ENCODE data around the gene PBX4. TPM values are rescaled to one million over a fixed set of nuclear protein-coding genes. Genes with fewer than 3 reads are reported as not detected.

PBX4 gene
- total and polyA plus RNA-seq, 2 of the 8 experiments (the other 6 are each of a cell fraction or from before 2014, with no cell fraction given) = 3.4 to 3.8 TPM

DNA sequence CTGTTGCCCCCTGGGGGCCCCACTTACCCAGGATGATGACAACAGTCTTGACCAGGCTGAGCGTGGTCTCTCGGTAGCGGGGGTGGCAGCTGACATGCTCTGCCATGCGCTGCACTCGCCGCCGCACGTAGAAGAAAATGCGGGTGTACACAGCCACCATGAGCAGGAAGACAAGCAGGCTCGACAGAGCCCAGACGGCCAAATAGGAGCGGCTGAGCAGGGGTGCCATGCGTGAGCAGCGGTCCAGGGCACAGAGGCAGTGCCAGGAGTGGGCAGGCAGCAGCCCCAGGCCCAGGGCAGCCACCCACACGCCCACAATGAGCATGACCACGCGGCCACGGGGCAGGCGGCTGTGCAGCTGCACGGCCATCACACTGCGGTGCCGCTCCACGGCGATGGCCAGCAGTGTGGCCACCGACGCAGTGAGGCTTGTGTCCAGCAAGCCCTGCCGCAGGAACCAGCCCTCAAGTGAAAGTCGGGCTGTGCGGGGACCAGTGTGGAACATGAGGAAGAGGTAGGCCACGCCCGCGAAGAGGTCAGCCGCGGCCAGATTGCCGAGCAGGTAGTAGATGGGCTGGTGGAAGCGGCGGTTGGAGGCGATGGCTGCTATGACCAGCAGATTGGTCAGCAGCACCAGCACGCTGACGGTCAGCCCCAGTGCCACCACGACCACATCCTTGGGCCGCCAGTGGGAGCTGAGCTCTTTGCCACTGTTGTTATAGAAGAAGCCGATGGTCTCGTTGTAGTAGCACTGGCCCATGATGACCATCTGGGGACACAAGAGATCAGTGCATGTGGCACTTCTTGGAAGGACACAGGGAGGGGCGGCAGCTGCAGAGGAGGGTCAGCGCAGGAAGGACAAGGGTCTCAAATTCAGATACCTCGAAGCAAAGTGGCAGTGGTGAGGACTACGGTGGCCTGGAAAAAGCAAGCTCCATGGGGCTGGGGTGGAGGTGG is 8.3 kb upstream of the PBX4 start (continued):
- TF ChIP-seq CBX8 (IDR thresholded peaks at IDR 0.05; ENCODE audit: borderline replicate concordance, low read depth, low read length) (no peak), TAF1 (IDR thresholded peaks at IDR 0.05; ENCODE audit: low read depth, low read length) (no peak), BRCA1 (IDR thresholded peaks at IDR 0.05; ENCODE audit: low read depth, low read length) (no peak), SIRT6 (IDR thresholded peaks at IDR 0.05; ENCODE audit: low read length) (no peak), RXRA (IDR thresholded peaks at IDR 0.05; ENCODE audit: insufficient read depth, low read depth, low read length) (no peak), SP1 (IDR thresholded peaks at IDR 0.05; ENCODE audit: low read depth, low read length) (no peak), HDAC2 (IDR thresholded peaks at IDR 0.05; ENCODE audit: borderline replicate concordance in 1 of 2, low read depth in 2 of 2, low read length in 2 of 2) (no peak), GTF2F1 (IDR thresholded peaks at IDR 0.05; ENCODE audit: borderline replicate concordance, low read depth, low read length) (no peak), TEAD4 (IDR thresholded peaks at IDR 0.05; ENCODE audit: low read depth, low read length) (no peak)
- TF ChIP-seq, protein P1, sequence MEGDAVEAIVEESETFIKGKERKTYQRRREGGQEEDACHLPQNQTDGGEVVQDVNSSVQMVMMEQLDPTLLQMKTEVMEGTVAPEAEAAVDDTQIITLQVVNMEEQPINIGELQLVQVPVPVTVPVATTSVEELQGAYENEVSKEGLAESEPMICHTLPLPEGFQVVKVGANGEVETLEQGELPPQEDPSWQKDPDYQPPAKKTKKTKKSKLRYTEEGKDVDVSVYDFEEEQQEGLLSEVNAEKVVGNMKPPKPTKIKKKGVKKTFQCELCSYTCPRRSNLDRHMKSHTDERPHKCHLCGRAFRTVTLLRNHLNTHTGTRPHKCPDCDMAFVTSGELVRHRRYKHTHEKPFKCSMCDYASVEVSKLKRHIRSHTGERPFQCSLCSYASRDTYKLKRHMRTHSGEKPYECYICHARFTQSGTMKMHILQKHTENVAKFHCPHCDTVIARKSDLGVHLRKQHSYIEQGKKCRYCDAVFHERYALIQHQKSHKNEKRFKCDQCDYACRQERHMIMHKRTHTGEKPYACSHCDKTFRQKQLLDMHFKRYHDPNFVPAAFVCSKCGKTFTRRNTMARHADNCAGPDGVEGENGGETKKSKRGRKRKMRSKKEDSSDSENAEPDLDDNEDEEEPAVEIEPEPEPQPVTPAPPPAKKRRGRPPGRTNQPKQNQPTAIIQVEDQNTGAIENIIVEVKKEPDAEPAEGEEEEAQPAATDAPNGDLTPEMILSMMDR (IDR thresholded peaks at IDR 0.05; ENCODE audit: control extremely low read depth in 1 of 3, insufficient read depth in 1 of 3, low read depth in 1 of 3, low read length in 3 of 3) = no peak
